ENCODE measurements around the gene PHC3. TPM values are rescaled to one million over a fixed set of nuclear protein-coding genes. Genes with fewer than 3 reads are reported as not detected.

The PHC3 gene, protein sequence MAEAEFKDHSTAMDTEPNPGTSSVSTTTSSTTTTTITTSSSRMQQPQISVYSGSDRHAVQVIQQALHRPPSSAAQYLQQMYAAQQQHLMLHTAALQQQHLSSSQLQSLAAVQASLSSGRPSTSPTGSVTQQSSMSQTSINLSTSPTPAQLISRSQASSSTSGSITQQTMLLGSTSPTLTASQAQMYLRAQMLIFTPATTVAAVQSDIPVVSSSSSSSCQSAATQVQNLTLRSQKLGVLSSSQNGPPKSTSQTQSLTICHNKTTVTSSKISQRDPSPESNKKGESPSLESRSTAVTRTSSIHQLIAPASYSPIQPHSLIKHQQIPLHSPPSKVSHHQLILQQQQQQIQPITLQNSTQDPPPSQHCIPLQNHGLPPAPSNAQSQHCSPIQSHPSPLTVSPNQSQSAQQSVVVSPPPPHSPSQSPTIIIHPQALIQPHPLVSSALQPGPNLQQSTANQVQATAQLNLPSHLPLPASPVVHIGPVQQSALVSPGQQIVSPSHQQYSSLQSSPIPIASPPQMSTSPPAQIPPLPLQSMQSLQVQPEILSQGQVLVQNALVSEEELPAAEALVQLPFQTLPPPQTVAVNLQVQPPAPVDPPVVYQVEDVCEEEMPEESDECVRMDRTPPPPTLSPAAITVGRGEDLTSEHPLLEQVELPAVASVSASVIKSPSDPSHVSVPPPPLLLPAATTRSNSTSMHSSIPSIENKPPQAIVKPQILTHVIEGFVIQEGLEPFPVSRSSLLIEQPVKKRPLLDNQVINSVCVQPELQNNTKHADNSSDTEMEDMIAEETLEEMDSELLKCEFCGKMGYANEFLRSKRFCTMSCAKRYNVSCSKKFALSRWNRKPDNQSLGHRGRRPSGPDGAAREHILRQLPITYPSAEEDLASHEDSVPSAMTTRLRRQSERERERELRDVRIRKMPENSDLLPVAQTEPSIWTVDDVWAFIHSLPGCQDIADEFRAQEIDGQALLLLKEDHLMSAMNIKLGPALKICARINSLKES
- 11.6 and 17.1 TPM in 2 replicates for total RNA-seq

DNA sequence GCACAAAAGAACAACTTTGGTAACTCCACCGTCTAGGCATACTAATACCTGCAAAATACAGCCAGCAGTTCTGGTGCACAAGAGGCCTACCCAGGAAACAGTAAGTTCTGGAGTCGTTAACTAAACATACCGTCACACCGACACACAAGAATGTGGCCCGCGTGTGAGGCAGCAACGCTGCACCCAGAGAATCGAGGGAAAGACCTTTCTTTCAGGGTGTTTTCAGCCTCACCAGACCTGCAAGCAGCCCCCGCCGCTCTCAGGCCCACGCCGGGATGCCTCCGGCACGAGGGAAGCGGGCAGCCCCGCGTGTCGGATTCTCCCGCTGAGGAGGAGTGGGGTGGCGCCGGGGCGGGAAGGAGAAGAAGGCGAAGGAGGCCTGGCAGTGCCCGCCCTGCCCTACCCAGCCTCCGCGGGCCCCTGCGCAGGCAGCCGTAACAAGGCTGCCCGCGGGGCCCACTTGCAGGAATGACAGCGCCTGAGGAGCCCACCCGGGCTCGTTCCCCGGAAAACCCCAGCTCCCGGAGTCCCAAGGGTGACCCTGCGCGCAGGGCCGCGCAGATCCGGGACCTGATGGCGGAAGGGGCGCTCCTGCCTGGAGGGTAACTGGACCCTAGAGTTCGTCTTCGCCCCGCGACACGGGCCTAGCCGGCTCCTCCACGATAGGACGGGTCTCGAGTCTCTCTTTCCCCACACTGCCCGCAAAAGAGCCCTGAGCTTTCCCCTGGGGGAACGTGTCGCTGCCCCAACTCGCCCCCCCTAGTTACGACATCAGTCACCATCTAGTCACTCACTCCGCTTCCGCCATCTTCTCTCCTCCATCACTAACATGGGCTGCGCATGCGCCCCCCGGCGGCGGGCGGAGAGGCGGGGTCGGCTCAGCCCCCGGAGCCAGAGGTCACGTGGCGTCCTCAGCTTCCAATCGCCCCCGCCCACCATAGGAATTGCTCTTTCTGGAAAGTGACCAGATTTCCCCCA is at the start of gene PHC3:
PHC3 (minus strand) TSS at position 826 of the 978 bp plus-strand sequence; CDS start at position 808, 18 bp downstream.

DNA sequence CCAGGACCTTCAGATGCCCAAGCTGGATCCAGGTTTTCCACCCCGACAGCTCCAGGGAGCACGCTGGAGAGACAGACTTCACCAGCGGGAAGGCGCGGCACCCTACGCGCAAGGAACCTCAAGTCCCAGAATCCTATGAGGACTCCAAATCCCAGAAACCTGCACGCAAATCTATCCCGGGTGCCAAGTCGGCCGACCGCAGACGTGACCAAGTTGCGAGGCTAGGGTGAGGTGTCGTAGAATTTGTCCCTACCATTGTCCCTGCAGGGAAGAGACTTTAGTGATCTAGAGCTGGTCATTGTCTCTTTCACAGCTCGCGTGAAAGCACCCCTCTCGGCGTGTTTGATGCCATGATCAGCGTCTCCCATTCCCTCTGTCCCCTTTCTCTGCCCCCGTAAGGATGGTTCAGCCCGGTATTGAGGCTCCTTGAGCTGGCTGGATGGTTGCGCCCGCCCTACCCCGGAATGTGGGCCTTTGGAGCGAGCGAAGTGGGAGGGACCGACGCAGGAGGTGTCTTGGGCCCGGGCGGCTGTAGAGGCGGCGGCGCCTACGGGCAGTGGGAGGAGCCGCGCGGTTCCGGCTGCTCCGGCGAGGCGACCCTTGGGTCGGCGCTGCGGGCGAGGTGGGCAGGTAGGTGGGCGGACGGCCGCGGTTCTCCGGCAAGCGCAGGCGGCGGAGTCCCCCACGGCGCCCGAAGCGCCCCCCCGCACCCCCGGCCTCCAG is 40.6 kb upstream of the PHC3 start, which contains the start of gene PRKCI:
PRKCI (plus strand) TSS at position 501 of the 723 bp plus-strand sequence. CDS start 246 bp downstream, outside the sequence.

Other genes starting within 250 kb of the PHC3 start
- 18.8 and 21.5 TPM in 2 replicates for gene SEC62, start 214.9 kb downstream of the PHC3 start, total RNA-seq
- 1.1 TPM in 2 replicates for gene GPR160, start 143.7 kb downstream of the PHC3 start, total RNA-seq
- gene PRKCI, start 40.7 kb upstream of the PHC3 start, total RNA-seq: 32.7 and 46.7 TPM in 2 replicates
- 11.4 and 24.1 TPM in 2 replicates for gene SKIL, start 176.0 kb upstream of the PHC3 start, total RNA-seq
- 2.8 and 3.0 TPM in 2 replicates for gene CLDN11, start 237.1 kb upstream of the PHC3 start, total RNA-seq